Middle frontal gyrus (tissue), 1 donor: ENCODE data around the gene ZNF319.

Experiments used
- DNase-seq: peaks from one replicate; pipeline ENCODE4 v3.0.0-alpha.2; 2015; ENCODE audit warnings: low spot score; ENCODE audit errors: extremely low spot score

Gene ZNF319

DNA sequence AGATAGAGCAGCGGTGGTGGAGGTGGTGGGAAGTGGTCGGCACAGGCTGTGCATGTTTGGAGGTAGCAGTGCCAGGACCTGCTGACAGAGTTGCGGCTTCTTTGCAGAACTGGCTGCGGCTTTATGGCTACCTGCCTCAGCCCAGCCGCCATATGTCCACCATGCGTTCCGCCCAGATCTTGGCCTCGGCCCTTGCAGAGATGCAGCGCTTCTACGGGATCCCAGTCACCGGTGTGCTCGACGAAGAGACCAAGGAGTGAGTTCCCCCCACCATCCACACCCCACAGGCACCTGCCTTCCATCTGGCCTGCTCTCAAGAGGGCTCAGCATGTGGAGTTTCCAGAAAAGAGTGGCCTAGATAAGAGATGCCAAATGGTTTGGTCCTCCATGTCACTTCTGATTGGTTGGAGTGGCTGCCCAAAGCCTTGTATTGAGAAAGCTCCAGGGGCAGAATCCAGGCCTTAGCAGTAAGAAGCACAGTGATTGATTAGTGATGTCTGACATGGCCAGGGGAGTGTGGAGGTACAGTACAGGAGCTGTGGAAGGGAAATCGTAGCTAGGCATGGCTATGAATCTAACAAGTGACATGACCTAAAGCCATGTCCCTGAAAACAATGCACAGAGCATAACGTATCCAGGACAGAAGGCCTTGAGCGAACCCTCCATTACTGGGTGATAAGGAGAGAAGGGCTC lies 37.0 kb upstream of the ZNF319 start:
- no peak for DNase-seq

DNA sequence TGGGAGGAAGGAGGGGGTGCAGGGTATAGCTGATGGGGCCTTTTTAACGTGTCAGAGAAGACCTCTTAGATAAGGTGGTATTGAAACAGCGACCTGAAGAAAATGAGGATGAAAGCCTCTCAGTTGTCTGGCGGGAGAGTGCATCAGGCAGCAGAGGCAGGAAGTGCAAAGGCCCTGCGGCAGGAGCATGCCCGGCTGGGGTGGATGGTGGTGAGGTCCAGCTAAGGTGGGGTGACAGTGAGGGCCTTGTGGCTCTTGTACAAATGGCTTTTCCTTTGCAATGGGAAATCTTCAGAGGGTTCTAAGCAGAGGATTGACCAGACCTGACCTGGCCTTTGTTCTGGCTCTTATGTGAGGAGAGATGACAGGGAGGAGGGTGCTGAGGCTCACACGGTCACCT lies 36.5 kb upstream of the ZNF319 start:
- DNase-seq: no peak

DNA sequence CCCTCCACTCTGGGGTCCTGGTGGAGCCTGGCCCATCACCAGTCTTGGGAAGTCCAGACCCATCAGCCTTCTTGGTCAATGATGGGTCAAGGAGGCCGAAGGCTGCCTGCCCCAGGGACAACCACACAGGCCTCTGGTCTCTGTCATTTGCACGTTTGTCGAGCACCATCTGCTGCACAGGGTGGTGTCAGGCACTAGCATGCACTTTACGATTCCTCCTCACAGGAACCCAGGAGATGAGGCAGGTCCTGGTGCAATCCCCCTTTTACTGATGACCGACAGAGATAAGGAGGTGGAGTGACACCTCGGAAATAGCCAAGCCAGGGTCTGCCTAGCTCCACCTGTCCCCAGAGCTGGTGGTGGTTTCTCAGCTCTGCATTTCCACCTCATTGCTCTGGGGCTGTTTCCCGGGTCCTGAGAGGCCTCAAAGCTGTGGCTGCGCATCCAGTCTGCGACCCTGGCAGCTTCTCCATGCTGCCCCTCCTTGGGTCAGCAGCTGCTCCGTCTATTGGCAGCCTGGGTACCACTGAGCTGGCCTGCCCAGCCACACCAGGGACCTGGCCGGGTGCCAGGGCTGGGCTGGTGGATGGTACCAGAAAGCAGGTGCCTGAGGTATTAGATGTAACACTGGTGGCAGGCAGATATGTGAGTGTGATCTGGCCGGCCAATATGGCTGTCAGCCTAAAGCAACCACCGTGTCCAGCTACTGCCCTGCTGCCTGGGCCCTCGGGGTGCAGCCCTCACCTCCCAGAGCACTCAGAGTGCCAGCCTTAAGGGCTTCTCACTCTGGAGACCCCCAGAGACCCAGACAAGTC lies 35.1 kb upstream of the ZNF319 start:
- no peak for DNase-seq

DNA sequence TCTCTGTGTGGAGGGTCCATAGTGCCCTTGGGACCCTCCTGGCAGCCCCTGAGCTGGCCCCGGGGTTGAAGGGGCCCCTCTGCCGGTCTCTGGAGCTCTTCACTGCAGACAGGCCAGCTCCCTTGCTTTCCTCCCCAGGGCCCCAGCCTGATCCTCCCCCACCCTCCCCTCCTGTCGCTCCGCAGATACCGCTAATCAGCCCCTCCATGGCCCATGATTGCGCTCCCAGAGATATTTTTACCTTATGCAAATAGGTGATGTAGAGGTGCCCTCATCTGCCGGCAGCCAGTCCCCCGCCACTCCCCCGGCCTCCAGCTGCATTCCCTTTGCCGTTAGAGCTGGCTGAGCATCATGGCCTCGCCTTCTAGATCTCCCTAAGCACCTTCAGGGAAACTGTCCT lies 34.3 kb upstream of the ZNF319 start:
- DNase-seq: no peak

DNA sequence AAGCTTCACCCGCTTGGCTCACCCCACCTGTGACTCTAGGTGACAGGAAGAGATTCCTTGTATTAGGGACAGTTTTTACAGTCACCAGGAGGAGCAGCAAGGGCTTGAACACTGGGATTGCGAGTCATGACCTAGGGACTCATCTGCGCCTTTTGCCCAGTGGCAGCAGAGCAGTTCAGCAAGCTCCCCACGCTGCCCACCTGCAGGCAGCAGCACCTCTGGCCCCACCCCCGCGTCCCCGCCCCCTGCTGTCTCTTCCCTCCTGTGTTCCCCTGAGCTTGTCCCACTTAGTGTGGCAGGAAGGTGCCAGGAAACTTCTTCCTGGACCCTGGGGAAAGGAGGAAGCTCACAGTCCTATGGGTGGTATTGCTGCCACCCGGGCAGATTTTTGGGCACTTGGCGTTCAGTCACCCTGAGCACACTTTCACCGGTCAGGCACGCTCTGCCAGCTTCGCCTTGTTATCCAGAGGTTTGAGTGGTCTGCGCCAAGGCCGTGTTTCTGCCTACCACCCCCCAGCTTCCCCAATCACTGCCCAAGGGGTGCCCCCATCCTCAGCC lies 33.7 kb upstream of the ZNF319 start:
- no peak for DNase-seq

DNA sequence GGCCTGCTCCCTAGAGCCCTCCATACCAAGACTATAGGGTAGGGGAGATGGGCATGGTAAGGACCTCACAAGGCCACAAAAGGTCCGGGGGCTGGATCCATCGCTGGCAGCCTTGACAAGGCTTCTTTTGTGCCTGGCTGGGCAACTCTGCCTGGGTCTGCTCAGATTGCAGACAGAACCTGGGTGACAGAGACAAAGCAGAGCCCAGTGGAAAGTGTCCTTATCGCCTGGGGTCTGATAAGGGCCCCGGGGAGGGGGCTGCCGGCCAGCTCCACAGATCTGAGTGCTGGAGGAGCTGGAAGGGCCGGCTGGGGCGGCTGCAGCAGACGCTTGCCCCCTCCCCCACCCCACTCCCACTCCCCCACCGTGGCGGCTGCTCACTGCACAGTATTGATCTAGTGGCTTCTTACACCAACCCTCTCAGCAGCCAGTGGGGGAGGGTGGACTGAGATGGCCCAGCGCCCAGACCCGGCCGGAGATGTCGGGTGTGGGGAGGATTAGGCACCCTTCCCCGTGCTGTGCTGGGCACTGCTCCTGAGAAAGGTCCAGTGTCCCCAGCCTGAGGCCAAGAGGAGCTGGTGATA lies 32.3 kb upstream of the ZNF319 start:
- DNase-seq: no peak

DNA sequence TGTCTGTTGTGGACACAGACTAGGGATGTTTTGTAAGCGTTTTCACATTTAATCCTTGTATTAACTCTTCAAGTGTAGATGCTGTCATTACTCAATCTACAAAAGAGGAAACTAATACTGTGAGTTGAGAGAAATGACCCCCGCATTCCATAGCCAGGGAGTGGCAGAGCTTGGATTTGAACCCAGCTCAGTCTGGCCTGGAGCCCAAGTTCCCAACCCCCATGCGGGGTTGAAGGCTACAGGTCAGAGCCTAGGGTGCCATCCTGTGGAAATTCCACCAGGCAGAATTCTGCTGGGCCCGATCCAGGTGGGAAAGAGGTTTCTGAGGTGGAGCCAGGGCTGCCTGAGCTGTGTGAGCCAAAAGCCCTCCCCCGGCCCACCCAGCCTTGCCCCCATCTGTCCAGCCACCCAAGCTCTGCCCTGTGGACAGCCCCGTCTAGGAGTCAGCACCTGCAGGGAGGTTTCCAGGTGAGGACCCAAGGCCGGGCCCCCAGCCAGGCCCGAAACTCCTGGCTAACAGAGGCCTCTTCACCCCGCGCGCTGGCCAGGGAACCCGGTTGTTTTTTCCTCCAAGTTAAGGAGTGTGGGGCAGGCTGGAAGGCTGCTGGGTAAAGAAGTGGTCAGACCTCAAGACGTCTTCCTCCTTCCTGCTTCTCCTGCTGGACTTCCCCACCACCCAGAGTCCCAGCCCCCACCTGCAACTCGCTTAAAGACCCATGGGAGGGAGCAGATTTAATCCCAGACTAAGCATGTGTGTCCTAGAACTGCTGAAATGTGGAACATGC lies 30.7 kb upstream of the ZNF319 start:
- no peak for DNase-seq

DNA sequence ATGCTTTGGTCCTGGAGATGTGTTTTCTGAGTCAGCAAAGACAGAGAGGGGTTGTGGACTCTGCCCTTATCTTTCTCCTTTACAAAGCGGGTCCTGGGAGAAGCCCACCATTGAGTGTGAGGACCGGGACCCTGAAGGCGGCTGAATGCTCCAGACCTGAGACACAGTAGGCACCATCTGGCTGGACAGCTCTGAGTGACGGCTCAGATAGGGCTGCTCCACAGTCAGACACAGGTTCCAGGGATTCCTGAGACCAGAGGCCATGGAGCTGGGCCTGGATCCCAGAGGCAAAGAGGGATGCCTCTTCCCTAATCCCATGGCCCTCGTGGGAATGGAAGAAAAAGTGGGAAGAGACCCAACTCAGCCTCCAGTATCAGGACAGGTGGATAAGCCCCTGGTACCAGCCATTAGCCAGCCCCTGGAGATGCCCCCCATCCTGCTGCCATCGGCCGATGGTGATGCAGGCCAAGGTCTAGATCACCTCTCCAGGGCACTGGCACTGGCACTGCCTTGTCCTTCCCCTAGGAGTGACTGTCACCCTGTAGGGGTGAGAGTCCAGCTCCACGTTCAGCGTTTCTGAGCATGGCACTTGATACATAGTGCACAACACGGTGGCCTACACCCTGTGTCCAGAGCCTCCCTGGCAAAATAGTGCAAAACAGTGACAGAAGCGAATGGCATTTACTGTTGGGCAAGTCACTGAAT lies 29.8 kb upstream of the ZNF319 start:
- DNase-seq: no peak

DNA sequence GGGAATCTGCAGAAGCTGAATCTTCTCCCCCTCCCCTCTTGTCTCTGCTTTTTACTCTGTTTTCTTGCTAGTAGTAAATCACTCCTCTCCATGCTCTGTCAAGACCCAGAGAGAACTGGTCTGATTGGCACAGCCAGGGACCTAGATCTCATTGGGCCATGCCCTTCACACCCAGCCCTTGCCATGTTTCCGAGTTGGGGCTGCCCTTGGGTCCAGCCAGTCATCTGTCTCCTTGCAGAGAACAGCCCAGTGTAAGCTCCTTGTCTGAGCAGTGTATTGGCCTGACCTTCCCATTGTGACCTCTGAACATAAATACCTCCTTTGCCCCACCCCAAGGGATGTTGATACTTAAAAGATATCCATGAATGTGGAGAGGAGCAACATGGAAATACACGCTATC lies 28.9 kb upstream of the ZNF319 start:
- DNase-seq: no peak

DNA sequence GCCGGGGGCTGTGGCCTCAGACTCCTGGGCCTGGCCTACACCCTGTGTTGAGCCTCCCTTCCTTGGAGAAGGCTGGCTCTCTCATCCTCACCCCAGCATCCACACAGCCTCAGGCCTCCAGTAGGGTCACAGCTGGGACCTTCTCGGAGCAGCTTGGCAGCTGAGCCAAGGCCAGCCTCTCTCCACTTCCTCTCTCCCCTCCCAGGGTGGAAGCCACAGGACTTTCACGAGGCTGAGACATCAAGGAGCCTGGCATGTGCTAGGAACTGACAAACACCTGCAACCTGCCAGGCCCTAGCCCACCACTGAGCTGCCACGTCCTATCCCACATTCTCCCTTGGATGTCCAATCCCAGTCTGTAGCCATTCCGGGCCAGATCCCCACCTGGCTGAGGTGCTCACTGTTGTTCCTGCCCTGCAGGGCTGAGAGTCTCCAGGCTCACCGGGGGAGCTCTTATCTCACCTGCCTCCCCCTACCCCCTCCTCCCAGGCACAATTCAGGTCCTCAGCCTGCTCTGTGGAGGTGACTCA lies 28.1 kb upstream of the ZNF319 start:
- no peak for DNase-seq

DNA sequence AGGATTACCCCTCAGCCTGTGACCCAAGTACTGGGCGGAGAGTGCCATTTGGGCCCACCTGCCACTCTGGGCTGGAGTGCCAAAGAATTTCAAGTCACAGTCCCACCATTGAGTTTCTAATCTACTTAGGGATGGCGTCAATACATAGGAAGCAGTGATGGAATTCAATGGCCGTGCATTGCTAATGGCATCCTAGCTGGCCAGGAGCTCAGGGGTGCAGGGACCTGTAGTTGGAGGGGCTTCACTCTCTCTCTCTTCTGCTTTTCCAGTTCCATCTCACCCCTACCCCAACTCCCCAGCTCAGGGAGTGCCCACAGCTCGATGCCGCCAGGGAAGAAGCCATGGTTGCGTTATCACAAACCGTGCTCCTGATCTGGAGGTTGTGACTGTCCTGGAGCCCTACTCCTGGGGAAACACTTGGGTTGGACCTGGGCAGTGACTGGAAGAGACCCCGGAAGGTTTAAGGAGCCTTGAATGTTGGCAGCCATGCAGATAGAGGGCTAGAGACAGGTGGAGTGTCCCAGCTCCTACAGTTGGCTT lies 27.5 kb upstream of the ZNF319 start:
- no peak for DNase-seq

DNA sequence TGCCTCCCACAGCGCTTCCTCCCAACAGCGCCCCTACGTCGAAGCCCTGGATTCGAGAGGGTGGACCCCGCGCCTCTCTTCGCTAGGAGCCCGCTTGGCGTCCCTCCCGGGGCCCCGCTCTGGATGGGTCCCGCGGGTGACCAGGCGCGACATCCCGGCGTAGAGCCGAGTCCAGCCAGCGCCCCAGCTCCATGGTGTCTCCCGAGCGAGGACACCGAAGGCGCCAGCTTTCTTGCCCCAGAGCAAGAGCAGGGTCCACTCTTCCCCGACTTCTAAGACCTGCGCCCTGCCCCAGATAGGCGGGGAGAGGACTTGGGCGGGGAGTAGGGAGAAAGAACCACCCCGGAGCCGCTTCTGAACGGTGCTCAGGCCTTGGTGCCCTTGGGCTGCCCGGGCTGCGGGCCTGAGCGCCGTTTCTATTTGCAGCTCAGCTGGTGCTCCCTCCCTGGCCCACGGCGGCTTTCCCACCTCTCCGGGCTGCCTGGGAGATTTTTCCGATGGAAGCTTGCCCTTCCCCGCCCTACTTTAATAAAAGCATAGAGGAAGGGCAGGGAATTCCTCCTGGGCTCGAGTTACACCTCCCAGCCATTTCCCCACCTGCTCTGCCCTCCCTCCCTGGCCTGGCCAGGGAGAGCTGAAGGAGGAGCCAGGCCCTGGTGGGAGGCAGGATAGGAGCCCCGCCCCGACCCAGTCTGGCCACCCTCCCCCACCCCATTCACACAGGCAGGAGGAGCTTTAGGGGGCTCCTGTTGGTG lies 26.9 kb upstream of the ZNF319 start:
- no peak for DNase-seq

DNA sequence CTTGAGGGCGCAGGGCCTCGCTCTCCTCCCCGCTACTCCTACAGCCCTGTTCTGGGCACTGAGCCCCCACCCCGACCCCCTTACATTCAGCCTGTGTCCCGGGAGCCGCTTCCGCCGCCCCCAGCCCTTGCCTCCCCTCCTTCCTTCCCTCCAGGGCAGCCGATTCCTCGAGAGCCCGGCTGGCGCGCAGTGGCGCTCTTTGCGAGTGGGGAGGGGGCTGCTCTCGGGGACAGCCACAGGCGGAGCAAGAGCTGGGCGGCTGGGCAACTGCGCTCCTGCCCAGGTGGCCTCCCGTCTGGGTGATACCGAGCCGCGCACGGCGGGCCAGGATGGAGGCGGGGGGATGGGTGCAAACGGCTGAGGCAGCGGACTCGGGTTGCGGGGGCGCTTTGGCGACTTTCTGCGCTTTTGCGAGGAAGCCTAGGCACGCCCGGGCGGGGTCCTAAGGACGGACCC lies 26.3 kb upstream of the ZNF319 start:
- no peak for DNase-seq

DNA sequence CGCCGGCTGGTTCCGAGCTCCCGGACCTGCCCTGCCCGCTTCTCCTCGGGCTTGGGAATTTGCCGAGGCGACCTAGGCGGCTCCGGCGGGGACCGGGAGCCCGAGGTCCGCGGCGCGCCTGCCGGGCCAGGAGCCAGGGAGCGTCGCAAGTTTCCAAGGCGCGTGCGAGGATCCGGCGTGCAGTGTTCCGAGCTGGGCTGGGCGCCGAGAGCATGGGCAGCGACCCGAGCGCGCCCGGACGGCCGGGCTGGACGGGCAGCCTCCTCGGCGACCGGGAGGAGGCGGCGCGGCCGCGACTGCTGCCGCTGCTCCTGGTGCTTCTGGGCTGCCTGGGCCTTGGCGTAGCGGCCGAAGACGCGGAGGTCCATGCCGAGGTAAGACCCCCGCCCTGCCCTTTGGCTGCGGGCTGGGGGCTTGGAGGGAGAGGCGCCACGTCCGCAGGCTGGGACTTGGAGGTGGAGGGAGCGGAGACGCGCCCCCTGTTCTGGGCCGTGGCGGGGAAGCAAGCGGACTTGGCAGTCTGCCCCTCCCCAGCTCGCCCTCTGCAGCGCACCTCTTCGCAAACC lies 25.8 kb upstream of the ZNF319 start:
- peak; percentile 17 for DNase-seq

DNA sequence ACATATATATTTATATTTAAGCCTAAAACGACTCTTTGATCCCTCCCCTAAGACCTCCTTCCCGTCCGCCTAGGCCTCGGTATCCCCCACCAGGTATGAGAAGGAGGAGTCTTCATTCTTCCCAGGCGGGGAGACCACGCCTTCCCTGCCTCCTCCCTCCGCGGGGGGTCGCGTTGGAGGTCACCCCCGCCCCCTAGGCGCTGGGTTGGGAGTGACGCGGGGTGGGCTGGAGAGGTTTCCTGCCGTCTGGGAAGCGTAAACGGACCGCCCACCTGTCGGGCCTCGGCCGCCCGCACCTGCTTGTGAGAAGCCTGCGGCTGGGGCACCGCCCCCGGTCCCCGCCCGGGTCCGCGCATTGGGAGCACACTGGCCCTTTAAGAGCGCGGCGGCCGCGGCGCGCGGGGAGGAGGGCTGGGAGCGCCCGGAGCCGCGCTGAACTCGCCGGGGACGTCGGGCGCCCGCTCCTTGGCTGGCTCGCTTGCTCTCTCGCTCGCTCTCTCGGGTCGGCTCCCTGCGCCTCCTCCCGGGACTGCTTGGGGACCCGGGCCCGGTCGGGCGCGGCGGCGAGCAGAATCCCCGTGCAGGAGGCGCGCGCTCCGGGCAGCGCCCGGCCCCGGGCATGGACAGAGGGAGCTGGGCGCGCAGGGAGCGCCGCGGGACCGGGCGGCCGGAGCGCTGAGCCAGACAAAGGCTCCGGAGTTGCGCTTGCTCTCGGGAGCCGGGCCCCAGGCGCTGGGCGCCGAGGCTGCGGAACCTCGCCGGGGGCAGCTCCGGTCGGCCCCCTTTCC lies 25.1 kb upstream of the ZNF319 start, which contains the start of gene MMP15:
MMP15 (plus strand) TSS at position 404 of the 788 bp plus-strand sequence. CDS start 597 bp downstream, outside the sequence.
- DNase-seq: no peak

DNA sequence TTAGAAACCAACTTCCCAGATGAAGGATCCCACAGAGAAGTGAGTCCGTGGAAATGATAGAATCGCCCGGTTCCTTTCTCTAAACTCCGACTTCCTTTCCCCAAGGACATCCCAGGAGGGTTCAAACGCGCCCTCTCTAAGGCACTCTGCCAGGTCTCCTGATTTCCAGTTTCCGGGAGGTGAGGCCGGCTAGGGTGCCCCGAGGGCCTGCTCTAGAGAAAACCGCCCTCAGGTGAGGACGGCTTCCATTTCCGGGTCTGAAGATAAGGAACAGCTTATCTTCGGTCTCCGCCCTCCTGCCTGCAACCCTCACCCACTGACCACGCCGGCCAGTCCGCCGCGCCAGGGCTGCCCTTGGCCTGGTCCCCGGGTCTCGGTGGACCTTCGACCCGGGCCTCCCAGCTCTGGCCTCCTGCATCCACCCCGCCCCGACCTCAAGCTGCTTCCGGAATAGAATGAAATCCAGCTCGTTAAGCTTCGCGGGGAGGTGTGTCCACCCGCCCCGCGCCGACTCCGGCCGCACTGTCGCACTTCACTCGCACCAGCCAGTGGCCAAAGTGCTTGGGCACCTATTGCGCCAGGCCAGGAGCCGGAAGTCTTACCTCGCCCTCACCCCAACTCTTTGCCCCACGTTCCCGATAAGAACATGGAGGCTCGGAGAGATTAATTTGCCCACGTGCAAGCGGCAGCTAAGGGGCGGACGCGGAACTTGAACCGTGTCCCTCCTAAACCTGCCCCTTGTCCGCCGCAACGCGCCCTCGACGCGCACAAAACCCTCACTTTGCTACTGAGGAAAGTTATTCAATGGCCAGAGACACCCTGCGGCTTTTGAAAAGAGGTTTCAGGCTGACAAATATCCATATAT lies 24.2 kb upstream of the ZNF319 start:
- no peak for DNase-seq
